Loucy (cell line): Measurements from ENCODE around the gene KLRD1.

Experiments
- H2AFZ ChIP-seq: fragments of 200-600 bp; sonication (generic); 2 replicates; pipeline ENCODE4 v1.6.0; 2016; ENCODE audit warnings: antibody characterized with exemption, mild to moderate bottlenecking, low read length, moderate library complexity
- H3F3A ChIP-seq: fragments of 200-600 bp; 2 replicates; pipeline ENCODE4 v1.6.0; 2016; ENCODE audit warnings: antibody characterized with exemption, low read depth, mild to moderate bottlenecking
- H3K27me3 ChIP-seq: fragments of 200-600 bp; sonication (generic); 2 replicates; pipeline ENCODE4 v1.6.1; 2014; ENCODE audit warnings: low read length, mild to moderate bottlenecking; ENCODE audit not compliant: insufficient read depth, poor library complexity, severe bottlenecking
- H3K36me3 ChIP-seq: fragments of 200-600 bp; sonication (generic); 2 replicates; pipeline ENCODE4 v1.6.1; 2016; ENCODE audit warnings: low read length; ENCODE audit not compliant: insufficient read depth
- H3K4me1 ChIP-seq: fragments of 200-600 bp; sonication (generic); 2 replicates; pipeline ENCODE4 v1.5.1; 2014; ENCODE audit warnings: low read length, mild to moderate bottlenecking; ENCODE audit not compliant: insufficient read depth, poor library complexity, severe bottlenecking
- H3K4me2 ChIP-seq: fragments of 200-600 bp; sonication (generic); 2 replicates; pipeline ENCODE4 v1.6.0; 2014; ENCODE audit warnings: antibody characterized with exemption, low read length, low read depth, mild to moderate bottlenecking; ENCODE audit not compliant: poor library complexity, severe bottlenecking
- H3K4me3 ChIP-seq: fragments of 200-600 bp; sonication (generic); 2 replicates; pipeline ENCODE4 v1.5.1; 2014; ENCODE audit warnings: low read length, mild to moderate bottlenecking, mixed read lengths; ENCODE audit not compliant: poor library complexity, severe bottlenecking
- H3K79me2 ChIP-seq: fragments of 200-600 bp; sonication (generic); 2 replicates; pipeline ENCODE4 v1.6.1; 2014; ENCODE audit warnings: low read length; ENCODE audit not compliant: insufficient read depth
- H3K9ac ChIP-seq: fragments of 200-600 bp; sonication (generic); 2 replicates; pipeline ENCODE4 v1.6.0; 2014; ENCODE audit warnings: mild to moderate bottlenecking, low read depth, low read length, moderate library complexity; ENCODE audit not compliant: poor library complexity, severe bottlenecking
- H3K9me2 ChIP-seq: fragments of 200-600 bp; sonication (generic); replicated peaks from 2 replicates; pipeline ENCODE4 v1.6.1; 2016; ENCODE audit warnings: low read depth, low read length, mixed read lengths
- H3K9me3 ChIP-seq: fragments of 200-600 bp; sonication (generic); 2 replicates; pipeline ENCODE4 v1.6.1; 2014; ENCODE audit warnings: mild to moderate bottlenecking, antibody characterized with exemption, low read length, low read depth; ENCODE audit not compliant: insufficient read depth
- H4K20me1 ChIP-seq: fragments of 200-600 bp; sonication (generic); 2 replicates; pipeline ENCODE4 v1.6.0; 2014; ENCODE audit warnings: antibody characterized with exemption, low read length, mild to moderate bottlenecking; ENCODE audit not compliant: insufficient read depth, poor library complexity, severe bottlenecking
- CTCF ChIP-seq: fragments of 200-600 bp; sonication (generic); conservative IDR thresholded peaks from 2 replicates; pipeline ENCODE4 v1.5.1; 2014; ENCODE audit warnings: mild to moderate bottlenecking, antibody characterized with exemption, low read length
- EZH2phosphoT487 ChIP-seq: fragments of 200-600 bp; IDR thresholded peaks from 2 replicates; pipeline ENCODE4 v1.6.1; 2018; ENCODE audit warnings: antibody characterized with exemption, mild to moderate bottlenecking, moderate library complexity, borderline replicate concordance

Gene KLRD1

GRCh38 chr12:10363658-10363913, 55.9 kb downstream of the KLRD1 start:
- H3K9me2 ChIP-seq = no peaks in the 10 kb centered on the region
- no peaks in the 10 kb centered on the region for H3K36me3 ChIP-seq
- no peaks in the 10 kb centered on the region for H3K79me2 ChIP-seq
- no peak overlapping the region for H2AFZ ChIP-seq
- no peaks in the 10 kb centered on the region for H3F3A ChIP-seq
- peak overlapping the region; percentile 89 for H3K9ac ChIP-seq
- H3K27me3 ChIP-seq = no peaks in the 10 kb centered on the region
- TF ChIP-seq CTCF (no peak), EZH2phosphoT487 (no peak)
- peak overlapping the region; percentile 86 for H3K4me3 ChIP-seq
- no peaks in the 10 kb centered on the region for H3K9me3 ChIP-seq
- peak overlapping the region; percentile 73 for H3K4me2 ChIP-seq
- H4K20me1 ChIP-seq = no peaks in the 10 kb centered on the region
- H3K4me1 ChIP-seq = peaks cover 52% of the 10 kb centered on the region

- peak overlapping the region; percentile 89 for H3K9ac ChIP-seq
Observed at GRCh38 chr12:10363914-10364814, 56.5 kb downstream of the KLRD1 start.

GRCh38 chr12:10364815-10365622, 57.3 kb downstream of the KLRD1 start:
- Histone ChIP-seq H3K36me3 (no peaks in the 10 kb centered on the region), H2AFZ (peak overlapping the region; percentile 84), H3K79me2 (no peaks in the 10 kb centered on the region), H3K9me2 (no peaks in the 10 kb centered on the region), H3K9ac (peak overlapping the region; percentile 89), H4K20me1 (no peaks in the 10 kb centered on the region), H3K4me3 (peak overlapping the region; percentile 86), H3K4me1 (peaks cover 51% of the 10 kb centered on the region), H3K9me3 (no peaks in the 10 kb centered on the region), H3K27me3 (no peaks in the 10 kb centered on the region), H3F3A (no peaks in the 10 kb centered on the region), H3K4me2 (peak overlapping the region; percentile 73)
- TF ChIP-seq CTCF = no peak
- no peak for TF ChIP-seq EZH2phosphoT487

More at GRCh38 chr12:10363914-10364814, 56.5 kb downstream of the KLRD1 start:
- no peaks in the 10 kb centered on the region for H3F3A ChIP-seq
- no peaks in the 10 kb centered on the region for H4K20me1 ChIP-seq
- H3K36me3 ChIP-seq = no peaks in the 10 kb centered on the region
- no peaks in the 10 kb centered on the region for H3K9me3 ChIP-seq
- peak overlapping the region; percentile 73 for H3K4me2 ChIP-seq
- H2AFZ ChIP-seq = peak overlapping the region; percentile 84; the same call in 1 of the 2 replicates
- peak overlapping the region; percentile 86 for H3K4me3 ChIP-seq
- H3K4me1 ChIP-seq = peaks cover 46% of the 10 kb centered on the region
- H3K79me2 ChIP-seq = no peaks in the 10 kb centered on the region
- H3K9me2 ChIP-seq = no peaks in the 10 kb centered on the region
- TF ChIP-seq EZH2phosphoT487 (no peak), CTCF (no peak)
- no peaks in the 10 kb centered on the region for H3K27me3 ChIP-seq
